ENCODE data around the gene PCYT2. TPM values are rescaled to one million over a fixed set of nuclear protein-coding genes. Genes with fewer than 3 reads are reported as not detected.
A peak's percentile ranks its signal among the peaks of the same experiment; 100 is the strongest.

The PCYT2 gene
- total and polyA plus RNA-seq, 10 of the 15 experiments (the other 5 are each of a cell fraction or from before 2014, with no cell fraction given), result 0.63 to 72.0 (median 45.0) TPM

- 0 out of 2 replicates have a peak, but pooled peaks have one; percentile 68 for TF ChIP-seq BCLAF1 (IDR thresholded peaks at IDR 0.05)
- TF ChIP-seq SMAD5 (IDR thresholded peaks at IDR 0.05; ENCODE audit: low read depth), result peak; percentile 46; the same call in 1 of the 2 replicates
- TF ChIP-seq TARDBP (IDR thresholded peaks at IDR 0.05; ENCODE audit: borderline replicate concordance), result 0 out of 2 replicates have a peak, but pooled peaks have one; percentile 14
- TF ChIP-seq CREM (IDR thresholded peaks at IDR 0.05; ENCODE audit: low read depth), result peak; percentile 5; the same call in 1 of the 2 replicates
- no peak for TF ChIP-seq KAT2A (conservative IDR thresholded peaks at IDR 0.05; ENCODE audit: control insufficient read depth, low read depth, low read length)
- TF ChIP-seq HDGF (IDR thresholded peaks at IDR 0.05), result peak; percentile 60; the same call in 1 of the 2 replicates
- no peak for TF ChIP-seq FOXM1 (IDR thresholded peaks at IDR 0.05; ENCODE audit: low read depth, low read length)
- TF ChIP-seq ATF3 (IDR thresholded peaks at IDR 0.05; ENCODE audit: borderline replicate concordance, extremely low read depth, low read depth, low read length), result peak; percentile 70; the same call in 1 of the 2 replicates
- TF ChIP-seq DPF2 (IDR thresholded peaks at IDR 0.05), result peak; percentile 89
- no peak for TF ChIP-seq FOS (IDR thresholded peaks at IDR 0.05; ENCODE audit: borderline replicate concordance, extremely low read depth, insufficient read length)
- peak; percentile 73 for TF ChIP-seq ELK1 (IDR thresholded peaks at IDR 0.05; ENCODE audit: low read depth, low read length)
- peak; percentile 70; the same call in 1 of the 2 replicates for TF ChIP-seq TCF3 (IDR thresholded peaks at IDR 0.05; ENCODE audit: borderline replicate concordance, insufficient read depth, low read depth, low read length)
- no peak for TF ChIP-seq SIX5 (IDR thresholded peaks at IDR 0.05; ENCODE audit: low read depth, low read length, severe bottlenecking)
- peak; percentile 99 for TF ChIP-seq MYC (IDR thresholded peaks at IDR 0.05; ENCODE audit: insufficient read depth, insufficient read length, insufficient replicate concordance, low read length, severe bottlenecking)
- TF ChIP-seq ZNF592 (IDR thresholded peaks at IDR 0.05), result peak; percentile 77; the same call in 1 of the 2 replicates
- peak; percentile 36; the same call in 1 of the 2 replicates for TF ChIP-seq USF2 (IDR thresholded peaks at IDR 0.05; ENCODE audit: borderline replicate concordance, low read depth, low read length)
- peak; percentile 25; the same call in 1 of the 2 replicates for TF ChIP-seq PAX5 (IDR thresholded peaks at IDR 0.05; ENCODE audit: borderline replicate concordance, low read depth, low read length)
- TF ChIP-seq CEBPB (IDR thresholded peaks at IDR 0.05; ENCODE audit: borderline replicate concordance in 1 of 2, low read depth in 2 of 2, low read length in 2 of 2), result peak in 1 of 2 experiments; percentile 28; a peak in 1 of 4 replicates
These were observed 39.6 kb downstream of the PCYT2 start (continued) for GRCh38 chr17:81871387-81872230.

Data from GM12878 (cell line).